Fibroblast of villous mesenchyme (primary cell): ENCODE measurements around the gene CYTH2. TPM values are rescaled to one million over a fixed set of nuclear protein-coding genes. Genes with fewer than 3 reads are reported as not detected.

Source experiments
- DNase-seq: peaks from one replicate; pipeline ENCODE4 v3.0.0-alpha.2; 2010; ENCODE audit warnings: low read depth
- H3K4me3 ChIP-seq: 2 replicates; pipeline ENCODE4 v1.5.1; 2011; ENCODE audit warnings: low read depth, mild to moderate bottlenecking, low read length
- total RNA-seq: library from RNA; depleted of rRNA; stranded (reverse); fragments of >200 nt; gene quantifications from 2 replicates; pipeline ENCODE4 v1.2.3, GENCODE V29; 2012
- TF ChIP-seq, protein P1 (sequence below): IDR thresholded peaks from 2 replicates; pipeline ENCODE4 v1.5.1; 2012; ENCODE audit warnings: low read depth, mild to moderate bottlenecking, low read length; ENCODE audit not compliant: insufficient read depth

CYTH2 gene
- total RNA-seq, 1 donor = 31.1 TPM

DNA sequence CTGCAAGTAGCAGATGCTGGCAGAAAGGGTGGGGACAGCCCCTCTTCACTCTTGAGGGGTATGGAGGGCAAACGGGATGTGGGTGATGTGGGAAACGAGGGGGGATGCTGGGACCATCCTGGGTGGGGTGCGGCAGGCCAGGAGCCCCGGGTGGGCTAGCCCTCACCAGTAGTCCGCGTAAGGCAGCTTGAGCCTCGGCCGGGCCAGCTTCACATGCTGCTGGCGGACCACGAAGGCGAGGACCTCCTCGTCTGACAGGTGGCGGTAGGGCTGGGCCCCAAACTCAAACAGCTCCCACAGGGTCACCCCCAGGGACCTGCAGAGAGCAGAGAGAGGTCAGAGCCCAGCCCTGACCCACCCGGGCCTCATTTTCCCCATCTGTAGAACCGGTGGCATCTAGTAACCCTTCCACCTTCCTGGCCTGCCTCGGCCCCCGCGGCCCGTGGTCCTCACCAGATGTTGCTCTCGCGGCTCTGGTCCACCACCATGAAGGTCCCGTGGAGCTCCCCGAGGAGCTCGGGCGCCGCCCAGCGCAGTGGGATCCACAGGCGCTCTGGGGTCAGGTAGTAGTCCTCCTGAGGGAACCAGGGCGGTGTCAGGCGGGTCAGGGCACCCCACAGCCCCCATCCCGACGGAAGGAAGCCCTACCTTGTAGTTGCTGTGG lies 31.8 kb downstream of the CYTH2 start:
- peak overlapping the region; percentile 2 for H3K4me3 ChIP-seq
- DNase-seq = no peak
- TF ChIP-seq, protein P1, sequence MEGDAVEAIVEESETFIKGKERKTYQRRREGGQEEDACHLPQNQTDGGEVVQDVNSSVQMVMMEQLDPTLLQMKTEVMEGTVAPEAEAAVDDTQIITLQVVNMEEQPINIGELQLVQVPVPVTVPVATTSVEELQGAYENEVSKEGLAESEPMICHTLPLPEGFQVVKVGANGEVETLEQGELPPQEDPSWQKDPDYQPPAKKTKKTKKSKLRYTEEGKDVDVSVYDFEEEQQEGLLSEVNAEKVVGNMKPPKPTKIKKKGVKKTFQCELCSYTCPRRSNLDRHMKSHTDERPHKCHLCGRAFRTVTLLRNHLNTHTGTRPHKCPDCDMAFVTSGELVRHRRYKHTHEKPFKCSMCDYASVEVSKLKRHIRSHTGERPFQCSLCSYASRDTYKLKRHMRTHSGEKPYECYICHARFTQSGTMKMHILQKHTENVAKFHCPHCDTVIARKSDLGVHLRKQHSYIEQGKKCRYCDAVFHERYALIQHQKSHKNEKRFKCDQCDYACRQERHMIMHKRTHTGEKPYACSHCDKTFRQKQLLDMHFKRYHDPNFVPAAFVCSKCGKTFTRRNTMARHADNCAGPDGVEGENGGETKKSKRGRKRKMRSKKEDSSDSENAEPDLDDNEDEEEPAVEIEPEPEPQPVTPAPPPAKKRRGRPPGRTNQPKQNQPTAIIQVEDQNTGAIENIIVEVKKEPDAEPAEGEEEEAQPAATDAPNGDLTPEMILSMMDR = no peak

- peak; percentile 34 for DNase-seq
- TF ChIP-seq, protein P1 = no peak
- H3K4me3 ChIP-seq = peak overlapping the region; percentile 7
These were observed 32.6 kb downstream of the CYTH2 start for GRCh38 chr19:48501494-48502349.

- no peak overlapping the region for H3K4me3 ChIP-seq
- TF ChIP-seq, protein P1 = no peak
- no peak for DNase-seq
These were observed 33.3 kb downstream of the CYTH2 start for GRCh38 chr19:48502350-48503018.

- TF ChIP-seq, protein P1 = peak; percentile 63
- peak; percentile 65 for DNase-seq
- no peak overlapping the region for H3K4me3 ChIP-seq
These were observed 37.1 kb downstream of the CYTH2 start for GRCh38 chr19:48506138-48506733.

DNA sequence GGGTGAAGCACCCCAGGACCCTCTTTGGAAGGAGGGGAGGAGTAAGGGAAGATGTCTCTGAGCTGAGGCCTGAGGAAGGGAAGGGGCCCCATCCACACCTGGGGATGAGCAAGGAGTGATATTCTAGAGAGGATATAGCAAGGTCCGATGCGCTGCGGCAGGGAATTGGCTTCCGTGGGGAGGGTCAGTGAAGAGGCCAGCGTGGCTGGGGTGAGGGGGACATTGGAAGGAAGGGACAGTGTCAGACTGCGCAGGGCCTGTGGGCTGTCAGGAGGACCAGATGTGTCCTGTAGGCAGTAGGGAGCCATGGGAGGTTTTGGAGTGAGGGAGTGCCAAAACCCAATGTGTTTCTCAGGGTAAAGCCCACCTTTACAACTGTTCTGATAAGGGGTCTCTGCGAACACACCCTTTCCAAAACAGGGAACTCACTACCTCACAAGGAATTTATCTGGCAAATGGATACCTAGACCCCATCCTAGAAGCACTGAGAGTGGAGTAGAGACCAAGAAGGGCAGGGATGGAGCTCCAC lies 38.8 kb downstream of the CYTH2 start:
- no peak for DNase-seq
- TF ChIP-seq, protein P1 = no peak

DNA sequence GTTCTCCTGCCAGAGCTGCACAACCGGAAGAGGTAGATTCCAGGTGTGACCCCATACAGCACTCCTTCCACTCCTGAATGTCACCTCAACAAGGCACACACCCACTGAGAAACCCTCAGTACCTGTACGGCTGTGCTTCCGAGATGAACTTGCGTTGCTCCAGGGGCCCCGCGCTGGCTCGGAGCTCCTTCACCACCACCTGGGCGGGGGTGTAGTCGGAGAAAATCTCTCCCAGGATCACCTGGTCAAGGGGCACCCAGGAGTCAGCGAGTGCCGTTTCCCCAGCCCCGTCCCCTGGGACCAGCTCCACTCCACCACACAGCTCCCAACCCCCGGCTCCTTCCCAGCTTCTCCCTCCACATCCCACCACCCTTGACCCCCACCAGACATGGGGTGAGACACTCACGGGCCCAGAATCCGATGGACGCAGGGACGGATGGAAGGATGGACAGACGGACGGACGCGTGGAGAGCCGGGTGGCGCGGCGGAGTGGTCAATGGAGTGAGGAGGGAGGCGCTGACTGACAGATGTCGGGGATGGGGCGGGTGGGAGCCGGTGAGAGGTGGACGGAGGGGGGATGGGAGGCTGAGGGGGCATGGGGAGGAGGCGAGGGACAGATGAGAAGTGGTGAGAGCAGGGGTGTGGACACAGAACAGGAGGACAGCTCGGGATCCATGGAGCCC lies 39.7 kb downstream of the CYTH2 start:
- no peak overlapping the region for H3K4me3 ChIP-seq
- DNase-seq = no peak
- TF ChIP-seq, protein P1 = no peak

More for the DNA sequence above, 38.8 kb downstream of the CYTH2 start:
- H3K4me3 ChIP-seq = no peak overlapping the region
